Mucosa of gallbladder (tissue), 1 donor: ENCODE measurements around the gene BSN. TPM values are rescaled to one million over a fixed set of nuclear protein-coding genes. Genes with fewer than 3 reads are reported as not detected.
"Not testable (repeated sequence)": the region's sequence is repeated elsewhere in the genome, so short reads cannot be mapped to it uniquely, and the experiment has no call there.

Source experiments
- DNase-seq: peaks from one replicate; pipeline ENCODE4 v3.0.0-alpha.2; 2020; ENCODE audit warnings: low spot score
- total RNA-seq: library from RNA; stranded (reverse); gene quantifications from one replicate; pipeline ENCODE4 v1.2.1, GENCODE V29; 2021
- donor health status: DM: no; HTN: no; CAD: no.

BSN gene
- total RNA-seq, 1 donor from 2014 or later: 0.81 TPM

- DNase-seq: no peak
Measured at GRCh38 chr3:49535971-49536874, 18.1 kb upstream of the BSN start.

- DNase-seq: no peak
Measured at GRCh38 chr3:49536875-49537533, 17.3 kb upstream of the BSN start.

- DNase-seq: peak; percentile 94
Measured at GRCh38 chr3:49539659-49540560, 14.4 kb upstream of the BSN start.

GRCh38 chr3:49552087-49552486 lies 2.2 kb upstream of the BSN start:
- no peak for DNase-seq

- no peak for DNase-seq
Measured at GRCh38 chr3:49553324-49553691, 969 bp upstream of the BSN start.

- peak; percentile 44 for DNase-seq
Measured at GRCh38 chr3:49554633-49555265, 472 bp downstream of the BSN start.

GRCh38 chr3:49556500-49557275 lies 2.4 kb downstream of the BSN start:
- no peak for DNase-seq

GRCh38 chr3:49563040-49563578 lies 8.8 kb downstream of the BSN start:
- DNase-seq: no peak

- no peak for DNase-seq
Measured at GRCh38 chr3:49563766-49564165, 9.5 kb downstream of the BSN start.

- DNase-seq: no peak
Measured at GRCh38 chr3:49566312-49566711, 12.0 kb downstream of the BSN start.

GRCh38 chr3:49567406-49567805 lies 13.1 kb downstream of the BSN start:
- no peak for DNase-seq

- no peak for DNase-seq
Measured at GRCh38 chr3:49568965-49569364, 14.7 kb downstream of the BSN start.

- DNase-seq: no peak
Measured at GRCh38 chr3:49570028-49570654, 15.9 kb downstream of the BSN start.

- DNase-seq: no peak
Measured at GRCh38 chr3:49582177-49582576, 27.9 kb downstream of the BSN start.

- not testable (repeated sequence) for DNase-seq
Measured at GRCh38 chr3:49585261-49585755, 31.0 kb downstream of the BSN start.

- no peak for DNase-seq
Measured at GRCh38 chr3:49591615-49592014, 37.3 kb downstream of the BSN start.

- no peak for DNase-seq
Measured at GRCh38 chr3:49593041-49593440, 38.8 kb downstream of the BSN start.

- DNase-seq: no peak
Measured at GRCh38 chr3:49600781-49601180, 46.5 kb downstream of the BSN start.

GRCh38 chr3:49601358-49602048 lies 47.2 kb downstream of the BSN start:
- no peak for DNase-seq
